SK-N-SH (cell line): Measurements from ENCODE around the gene LHB. TPM values are rescaled to one million over a fixed set of nuclear protein-coding genes. Genes with fewer than 3 reads are reported as not detected.
"Not testable (repeated sequence)": the region's sequence is repeated elsewhere in the genome, so short reads cannot be mapped to it uniquely, and the experiment has no call there.

Experiments used
- CTCF ChIA-PET: fragments of 300-600, 350-600 bp; formaldehyde crosslinking; extraction: SDS; loops from one replicate; lab custom pipeline; 2021; lab: Yijun Ruan, JAX
- POLR2A ChIA-PET: fragments of 350-600 bp; sonication (Branson Sonifier 250); formaldehyde crosslinking; extraction: SDS; loops from one replicate; lab custom pipeline; 2020; ENCODE audit warnings: antibody characterized with exemption, inconsistent platforms; lab: Yijun Ruan, JAX
- DNase-seq: peaks from one replicate; pipeline ENCODE4 v3.0.0; 2012
- H2AFZ ChIP-seq: fragments of 200-600 bp; sonication (generic); 2 replicates; pipeline ENCODE4 v1.8.1; 2016; ENCODE audit warnings: antibody characterized with exemption, mild to moderate bottlenecking, low read depth
- H3F3A ChIP-seq: fragments of 200-600 bp; sonication (generic); replicated peaks from 2 replicates; pipeline ENCODE3; 2016; ENCODE audit warnings: antibody characterized with exemption, mild to moderate bottlenecking; ENCODE audit not compliant: insufficient read depth
- H3K27ac ChIP-seq, 2 experiments: fragments of 200-500 bp in 1 of 2; fragments of 200-600 bp in 1 of 2; sonication (Bioruptor generic) in 1 of 2; sonication (generic), shearing (Covaris generic) in 1 of 2; 2 replicates each; pipeline versions ENCODE4 v1.5.1 to v1.6.1; 2014 to 2016; ENCODE audit warnings: low read depth in 2 of 2, inconsistent platforms in 1 of 2, low read length in 1 of 2, mild to moderate bottlenecking in 1 of 2, mixed read lengths in 1 of 2
- H3K27me3 ChIP-seq: fragments of 200-600 bp; sonication (generic), shearing (Covaris generic); 2 replicates; pipeline ENCODE4 v1.6.1; 2016; ENCODE audit warnings: mixed run types; ENCODE audit not compliant: insufficient read depth
- H3K36me3 ChIP-seq, 2 experiments: fragments of 200-500 bp in 1 of 2; fragments of 200-600 bp in 1 of 2; sonication (Bioruptor generic) in 1 of 2; sonication (generic) in 1 of 2; replicated peaks in 1 of 2; 2 replicates each; pipeline versions ENCODE3 to v1.5.1; 2014 to 2016; ENCODE audit warnings: low read length in 1 of 2, mild to moderate bottlenecking in 1 of 2; ENCODE audit not compliant: insufficient read depth in 2 of 2, control insufficient read depth in 1 of 2
- H3K4me1 ChIP-seq, 2 experiments: fragments of 200-500 bp in 1 of 2; fragments of 200-600 bp in 1 of 2; sonication (Bioruptor generic) in 1 of 2; sonication (generic), shearing (Covaris generic) in 1 of 2; 2 replicates each; pipeline versions ENCODE4 v1.5.1 to v1.6.1; 2014 to 2016; ENCODE audit warnings: low read depth in 1 of 2, low read length in 1 of 2, mixed run types in 1 of 2; ENCODE audit not compliant: insufficient read depth in 2 of 2, control insufficient read depth in 1 of 2
- H3K4me2 ChIP-seq: fragments of 200-600 bp; sonication (generic), shearing (Covaris generic); 2 replicates; pipeline ENCODE4 v1.6.1; 2017; ENCODE audit warnings: mixed run types
- H3K4me3 ChIP-seq, 2 experiments: fragments of 200-500 bp in 1 of 2; fragments of 200-600 bp in 1 of 2; sonication (Bioruptor generic) in 1 of 2; sonication (generic), shearing (Covaris generic) in 1 of 2; 2 replicates each; pipeline versions ENCODE4 v1.5.1 to v1.8.1; 2014 to 2016; ENCODE audit warnings: low read depth in 2 of 2, inconsistent platforms in 1 of 2, low read length in 1 of 2, mild to moderate bottlenecking in 1 of 2, mixed read lengths in 1 of 2, moderate library complexity in 1 of 2
- H3K79me2 ChIP-seq: fragments of 200-600 bp; sonication (generic); 2 replicates; pipeline ENCODE4 v1.8.1; 2017; ENCODE audit warnings: mild to moderate bottlenecking; ENCODE audit not compliant: insufficient read depth
- H3K9ac ChIP-seq: fragments of 200-600 bp; sonication (generic); 2 replicates; pipeline ENCODE4 v1.6.1; 2017; ENCODE audit warnings: mixed run types
- H3K9me2 ChIP-seq: fragments of 200-600 bp; sonication (generic); 2 replicates; pipeline ENCODE4 v1.6.1; 2017; ENCODE audit warnings: mixed run types
- H3K9me3 ChIP-seq: fragments of 200-600 bp; sonication (generic); 2 replicates; pipeline ENCODE4 v1.6.1; 2017; ENCODE audit warnings: mixed run types, mild to moderate bottlenecking, moderate library complexity
- H4K20me1 ChIP-seq: fragments of 200-600 bp; sonication (generic); 2 replicates; pipeline ENCODE4 v1.6.1; 2017; ENCODE audit warnings: mild to moderate bottlenecking, mixed run types; ENCODE audit not compliant: insufficient read depth
- EP300 ChIP-seq, 2 experiments: IDR thresholded peaks; 2 replicates each; pipeline versions ENCODE4 v1.4.0 to v1.6.1; 2012; ENCODE audit warnings: borderline replicate concordance in 1 of 2, low read depth in 1 of 2, low read length in 1 of 2
- FOXM1 ChIP-seq: IDR thresholded peaks from 2 replicates; pipeline ENCODE4 v1.4.0; 2012; ENCODE audit warnings: low read depth, mild to moderate bottlenecking
- MEF2A ChIP-seq: IDR thresholded peaks from 2 replicates; pipeline ENCODE4 v1.4.0; 2012; ENCODE audit warnings: low read depth, borderline replicate concordance
- NFIC ChIP-seq: IDR thresholded peaks from 2 replicates; pipeline ENCODE4 v1.4.0; 2012; ENCODE audit warnings: borderline replicate concordance
- NRF1 ChIP-seq: IDR thresholded peaks from 2 replicates; pipeline ENCODE4 v1.6.1; 2012; ENCODE audit warnings: low read depth, mild to moderate bottlenecking, low read length
- REST ChIP-seq: IDR thresholded peaks from 2 replicates; pipeline ENCODE4 v1.6.1; 2012; ENCODE audit warnings: mild to moderate bottlenecking, low read depth, low read length, moderate library complexity
- WGBS: methylation state at CpG from one replicate; pipeline ENCODE4 v1.1.6; 2017; ENCODE audit warnings: low lambda C conversion rate; 5-methylcytosine and 5-hydroxymethylcytosine counted together
- polyA plus RNA-seq, 3 experiments: library from polyadenylated mRNA; depleted of rRNA; stranded (reverse); fragments of >200 nt; gene quantifications; 2 replicates each; pipeline ENCODE4 v1.2.3, GENCODE V29; 2012
- TF ChIP-seq, protein P1 (sequence below): IDR thresholded peaks from 2 replicates; pipeline ENCODE4 v1.4.0; 2012; ENCODE audit warnings: low read depth, borderline replicate concordance

The LHB gene
- polyA plus RNA-seq, 1 of the 3 experiments (the other 2 are of a cell fraction) = 0.13 TPM

GRCh38 chr19:49058562-49058961, 41.7 kb upstream of the LHB start (continued):
- TF ChIP-seq REST (no peak), FOXM1 (no peak), NRF1 (no peak), NFIC (no peak)
- TF ChIP-seq, protein P1, sequence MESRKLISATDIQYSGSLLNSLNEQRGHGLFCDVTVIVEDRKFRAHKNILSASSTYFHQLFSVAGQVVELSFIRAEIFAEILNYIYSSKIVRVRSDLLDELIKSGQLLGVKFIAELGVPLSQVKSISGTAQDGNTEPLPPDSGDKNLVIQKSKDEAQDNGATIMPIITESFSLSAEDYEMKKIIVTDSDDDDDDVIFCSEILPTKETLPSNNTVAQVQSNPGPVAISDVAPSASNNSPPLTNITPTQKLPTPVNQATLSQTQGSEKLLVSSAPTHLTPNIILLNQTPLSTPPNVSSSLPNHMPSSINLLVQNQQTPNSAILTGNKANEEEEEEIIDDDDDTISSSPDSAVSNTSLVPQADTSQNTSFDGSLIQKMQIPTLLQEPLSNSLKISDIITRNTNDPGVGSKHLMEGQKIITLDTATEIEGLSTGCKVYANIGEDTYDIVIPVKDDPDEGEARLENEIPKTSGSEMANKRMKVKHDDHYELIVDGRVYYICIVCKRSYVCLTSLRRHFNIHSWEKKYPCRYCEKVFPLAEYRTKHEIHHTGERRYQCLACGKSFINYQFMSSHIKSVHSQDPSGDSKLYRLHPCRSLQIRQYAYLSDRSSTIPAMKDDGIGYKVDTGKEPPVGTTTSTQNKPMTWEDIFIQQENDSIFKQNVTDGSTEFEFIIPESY = no peak

GRCh38 chr19:49057636-49058234, 40.8 kb upstream of the LHB start, which contains the start of gene CGB7:
CGB7 (minus strand) TSS chr19:49057749; CDS start chr19:49055375, 2,374 bp downstream.
- CTCF ChIA-PET = interaction anchor here (0.6 to 3.2 kb wide), 12 partner anchors 10 to 386 kb away, joined by 3 to 13 read pairs (median 4); no protein-coding TSS in a partner anchor
- peak within 1 kb of the TSS; percentile 93 for H3K4me2 ChIP-seq
- TF ChIP-seq EP300 (IDR thresholded peaks at IDR 0.05; ENCODE audit: borderline replicate concordance in 1 of 2, low read depth in 1 of 2, low read length in 1 of 2) (no peak), MEF2A (no peak)
- no peaks in the 10 kb centered on the region for H3K36me3 ChIP-seq
- POLR2A ChIA-PET = no interaction called here
- no peaks in the 10 kb centered on the region for H3K9me3 ChIP-seq
- H4K20me1 ChIP-seq = no peaks in the 10 kb centered on the region
- peak within 1 kb of the TSS; percentile 55 to 71 for H3K4me3 ChIP-seq
- H3K9me2 ChIP-seq = no peaks in the 10 kb centered on the region
- H2AFZ ChIP-seq = peak within 1 kb of the TSS; percentile 65; the same call in 1 of the 2 replicates
- H3K27ac ChIP-seq = no peak within 1 kb of the TSS
- H3K4me1 ChIP-seq = peaks cover 0 to 15% of the 10 kb centered on the region in 2 experiments; a peak in 2 of 4 replicates
- peak within 1 kb of the TSS; percentile 62; the same call in 1 of the 2 replicates for H3K9ac ChIP-seq
- H3K79me2 ChIP-seq = peaks cover 59% of the 10 kb centered on the region
- peak; percentile 87 for DNase-seq
- WGBS = 21% methylated on average over 15 of the region's 38 CpGs
- no peaks in the 10 kb centered on the region for H3K27me3 ChIP-seq
- peaks cover 9% of the 10 kb centered on the region for H3F3A ChIP-seq

DNA sequence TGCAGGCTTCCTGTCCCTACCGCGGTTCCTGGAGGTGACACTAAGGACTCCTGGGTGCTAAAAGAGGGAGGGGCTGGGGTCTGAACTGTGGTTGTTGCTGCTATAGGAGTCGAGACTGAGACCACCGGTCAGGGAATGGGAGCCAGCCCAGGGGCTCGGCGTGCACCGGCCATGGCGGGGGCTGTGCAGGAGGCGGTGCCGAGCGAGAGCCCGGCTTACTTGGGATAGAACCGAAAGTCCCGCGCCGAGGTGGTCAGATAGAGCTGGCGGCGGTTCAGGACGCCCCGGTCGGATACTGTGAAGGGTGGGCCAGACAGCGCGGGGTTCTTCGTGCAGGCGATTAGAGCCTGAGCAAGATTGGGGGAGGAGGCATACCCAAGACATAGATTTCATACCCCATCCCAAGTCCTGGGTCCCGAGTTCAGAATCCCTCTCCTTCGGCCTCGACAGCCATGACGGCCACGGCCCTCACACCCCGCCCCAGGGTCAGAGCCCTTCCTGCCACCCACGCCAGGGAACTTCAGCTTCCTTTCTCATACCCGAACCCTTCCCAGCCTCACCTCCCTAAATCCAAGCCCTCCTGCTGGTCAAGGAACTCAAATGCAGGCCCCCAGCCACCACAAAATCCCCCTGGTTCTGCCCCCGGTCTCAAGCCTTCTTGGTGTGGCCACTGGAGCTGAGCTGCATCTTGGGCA, 40.2 kb upstream of the LHB start:
- H3K4me3 ChIP-seq = peak overlapping the region; percentile 55 to 71
- peaks cover 0 to 15% of the 10 kb centered on the region in 2 experiments; a peak in 2 of 4 replicates for H3K4me1 ChIP-seq
- peak overlapping the region; percentile 93 for H3K4me2 ChIP-seq
- 0 out of 2 replicates have a peak overlapping the region, but pooled peaks have one; percentile 65 for H2AFZ ChIP-seq
- H3K36me3 ChIP-seq, DNase-seq, H3K27ac ChIP-seq, H3K9me2 ChIP-seq, H3K9me3 ChIP-seq, H4K20me1 ChIP-seq, H3K27me3 ChIP-seq, POLR2A ChIA-PET: not testable (repeated sequence)
- peaks cover 12% of the 10 kb centered on the region for H3F3A ChIP-seq
- peak overlapping the region; percentile 62; the same call in 1 of the 2 replicates for H3K9ac ChIP-seq
- peaks cover 54% of the 10 kb centered on the region for H3K79me2 ChIP-seq
- CTCF ChIA-PET = interaction anchor here (0.6 to 3.2 kb wide), 8 partner anchors 11 to 387 kb away, joined by 3 to 13 read pairs (median 4); no protein-coding TSS in a partner anchor
- 39% methylated on average over 24 of the region's 34 CpGs for WGBS
